EL (cell line): ENCODE results near the gene ANKRD62.

Source experiments
- DNase-seq: peaks from one replicate; pipeline ENCODE4 v3.0.0-alpha.2; 2016

ANKRD62 gene

DNA sequence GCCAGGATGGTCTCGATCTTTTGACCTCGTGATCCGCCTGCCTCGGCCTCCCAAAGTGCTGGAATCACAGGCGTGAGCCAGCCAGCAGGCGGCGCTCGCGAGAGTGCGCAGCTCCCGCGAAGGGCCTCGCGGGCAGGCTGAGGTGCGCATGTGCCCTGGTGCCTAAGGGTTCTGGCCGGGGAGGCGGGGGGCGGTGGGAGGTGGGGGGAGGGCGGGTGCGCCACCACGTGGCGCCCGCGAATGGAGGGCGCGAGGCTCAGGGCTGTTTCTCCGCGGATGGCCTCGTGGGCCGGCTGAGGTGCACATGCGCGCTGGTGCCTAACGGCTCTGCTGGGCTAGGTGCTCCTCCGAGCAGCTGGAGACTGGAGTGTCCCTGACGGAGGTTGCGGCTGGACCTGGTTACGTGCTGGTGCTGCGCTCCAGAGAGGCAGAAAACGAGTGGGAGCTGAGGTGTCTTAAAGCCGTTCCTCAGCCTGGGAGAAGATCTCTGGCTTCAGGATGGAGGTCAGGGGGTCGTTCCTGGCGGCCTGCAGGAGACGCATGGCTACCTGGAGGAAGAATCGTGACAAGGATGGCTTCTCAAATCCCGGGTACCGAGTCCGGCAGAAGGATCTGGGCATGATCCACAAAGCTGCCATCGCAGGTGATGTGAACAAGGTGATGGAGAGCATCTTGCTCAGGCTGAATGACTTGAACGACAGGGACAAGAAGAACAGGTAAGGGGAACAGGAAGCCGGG, at the start of gene ANKRD62:
TSS of gene ANKRD62 (plus strand) at position 324 of the 738 bp plus-strand sequence. CDS start at position 499, 175 bp downstream.
- no peak for DNase-seq

DNA sequence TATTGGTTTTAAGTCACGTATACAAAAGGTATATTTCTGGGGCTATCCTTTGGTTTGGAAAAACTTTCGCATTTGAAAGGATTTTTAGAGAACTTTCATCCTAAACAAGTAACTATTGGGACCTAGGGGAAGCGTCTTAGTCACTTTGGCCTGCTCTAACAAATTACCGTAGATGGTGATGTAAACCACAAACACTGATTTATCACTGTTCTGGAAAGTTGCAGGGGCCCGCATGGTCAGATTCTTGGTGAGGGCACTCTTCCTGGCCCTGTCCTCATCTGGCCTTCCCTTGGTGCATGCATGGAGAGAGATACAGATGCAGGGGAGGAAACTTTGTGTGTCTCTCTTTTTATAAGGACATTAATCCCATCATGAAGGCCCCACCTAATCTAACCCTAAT, 49.1 kb upstream of the ANKRD62 start:
- DNase-seq: no peak

DNA sequence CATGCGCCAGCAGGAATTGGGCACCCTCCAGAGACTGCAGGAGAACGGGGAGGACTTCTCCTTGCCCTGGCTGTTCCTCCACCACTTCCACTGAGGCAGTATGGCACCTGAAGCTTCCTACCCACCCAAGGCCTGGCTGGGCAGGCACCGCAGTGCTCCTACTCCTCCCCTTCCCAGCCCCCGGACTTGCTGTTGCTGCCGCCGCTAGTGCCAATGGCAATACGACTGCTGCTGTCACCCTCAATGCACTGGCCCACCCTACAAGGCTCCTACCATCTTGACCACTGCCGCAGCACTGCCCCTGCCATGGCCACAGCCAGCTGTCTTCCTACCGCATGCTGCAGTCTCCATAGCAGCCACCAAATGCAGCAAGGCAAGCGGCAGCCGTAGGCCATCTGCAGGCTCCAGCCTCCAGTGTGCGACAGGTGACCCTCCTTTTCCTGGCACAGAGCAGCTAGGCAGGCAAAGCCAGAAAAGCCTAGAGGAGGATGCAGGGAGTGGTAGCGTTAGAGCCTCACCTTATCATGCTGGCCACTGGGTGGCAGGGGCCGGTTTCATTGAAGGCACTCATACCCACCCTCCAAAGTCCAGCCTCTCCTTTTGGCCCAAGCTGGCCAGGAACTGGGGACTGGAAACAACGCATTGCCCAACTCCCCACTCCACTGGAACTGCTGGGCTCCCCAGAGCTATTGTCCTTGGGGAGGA, 47.4 kb upstream of the ANKRD62 start:
- no peak for DNase-seq

DNA sequence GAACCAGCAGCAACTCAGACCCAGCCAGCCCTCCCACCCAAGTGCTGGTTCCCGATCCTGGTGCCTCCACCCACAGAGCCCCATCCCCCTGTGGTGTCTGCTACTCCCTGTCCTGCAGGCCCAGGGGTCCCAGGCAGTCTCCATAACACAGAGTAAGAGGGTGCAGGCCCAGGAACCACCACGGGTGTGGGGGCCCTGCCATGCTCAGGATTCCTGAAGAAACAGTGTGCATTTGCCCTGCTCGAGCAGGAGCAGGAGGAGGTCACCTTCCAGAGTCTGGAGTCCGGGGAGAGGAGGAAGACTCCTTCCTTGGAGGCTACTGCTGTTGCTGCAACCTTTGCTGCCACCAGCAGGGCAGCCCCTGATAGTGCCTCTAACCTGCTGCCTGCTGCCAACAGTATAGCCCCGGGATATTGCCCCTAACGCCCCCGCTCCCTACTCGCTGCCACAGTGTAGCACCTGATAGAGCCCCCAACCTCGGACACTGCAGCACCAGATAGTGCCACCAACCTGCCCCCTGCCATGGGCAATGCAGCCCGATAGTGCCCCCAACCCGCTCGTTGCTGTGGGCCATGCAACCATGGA, 46.8 kb upstream of the ANKRD62 start:
- no peak for DNase-seq

DNA sequence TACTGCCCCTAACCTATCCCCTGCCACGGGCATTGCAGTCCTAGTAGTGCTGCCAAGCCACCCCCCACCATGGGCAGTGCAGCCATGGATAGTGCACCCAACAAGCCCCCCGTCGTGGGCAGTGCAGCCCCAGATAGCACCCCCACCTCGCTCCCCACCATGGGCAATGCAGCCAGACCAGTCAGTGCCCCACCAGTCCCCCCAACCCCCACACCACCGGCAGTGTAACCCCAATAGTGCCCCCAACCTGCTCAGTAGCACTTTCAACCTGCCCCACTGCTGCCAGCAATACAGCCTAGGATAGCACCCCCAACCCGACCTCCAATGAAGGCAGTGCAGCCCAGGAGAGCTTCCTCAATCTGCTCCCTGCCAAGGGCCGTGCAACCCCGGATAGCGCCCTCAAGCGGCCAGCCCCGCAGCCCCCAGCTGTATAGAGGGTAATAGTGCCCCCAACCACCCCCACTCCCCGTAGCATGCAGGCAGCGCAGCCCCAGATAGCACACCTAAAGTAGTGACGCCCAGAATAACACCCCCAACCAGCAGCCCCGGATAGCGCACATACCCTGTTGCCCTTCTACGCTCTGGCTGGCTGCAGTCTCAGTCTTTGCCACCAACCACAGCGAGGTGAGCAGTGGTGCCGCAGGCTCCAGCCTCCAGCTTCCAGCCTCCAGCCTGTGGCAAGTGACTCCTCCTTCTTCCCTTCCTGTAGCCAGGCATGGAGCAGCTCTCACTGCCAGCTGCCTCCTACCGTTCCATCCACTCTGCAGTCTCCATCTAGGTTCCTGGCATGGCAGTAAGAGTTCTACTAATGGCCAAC, 45.4 kb upstream of the ANKRD62 start:
- no peak for DNase-seq

DNA sequence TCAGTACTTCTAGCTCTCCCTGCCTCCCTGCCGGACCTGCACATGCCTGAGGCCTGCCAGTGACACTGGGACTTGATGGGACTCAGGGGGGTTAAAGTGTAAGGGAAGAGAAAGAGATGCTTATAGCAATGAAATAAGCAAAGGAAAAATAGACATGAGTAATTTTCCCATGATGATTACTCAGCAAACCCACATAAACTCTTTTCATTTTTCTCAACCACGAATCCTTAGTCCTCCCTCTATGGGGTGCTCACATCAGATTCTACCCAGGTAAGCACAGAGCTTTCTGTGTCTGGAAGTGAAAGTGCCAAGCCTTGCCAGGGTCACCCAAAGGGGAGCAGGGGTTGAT, 44.8 kb upstream of the ANKRD62 start:
- peak; percentile 28 for DNase-seq

DNA sequence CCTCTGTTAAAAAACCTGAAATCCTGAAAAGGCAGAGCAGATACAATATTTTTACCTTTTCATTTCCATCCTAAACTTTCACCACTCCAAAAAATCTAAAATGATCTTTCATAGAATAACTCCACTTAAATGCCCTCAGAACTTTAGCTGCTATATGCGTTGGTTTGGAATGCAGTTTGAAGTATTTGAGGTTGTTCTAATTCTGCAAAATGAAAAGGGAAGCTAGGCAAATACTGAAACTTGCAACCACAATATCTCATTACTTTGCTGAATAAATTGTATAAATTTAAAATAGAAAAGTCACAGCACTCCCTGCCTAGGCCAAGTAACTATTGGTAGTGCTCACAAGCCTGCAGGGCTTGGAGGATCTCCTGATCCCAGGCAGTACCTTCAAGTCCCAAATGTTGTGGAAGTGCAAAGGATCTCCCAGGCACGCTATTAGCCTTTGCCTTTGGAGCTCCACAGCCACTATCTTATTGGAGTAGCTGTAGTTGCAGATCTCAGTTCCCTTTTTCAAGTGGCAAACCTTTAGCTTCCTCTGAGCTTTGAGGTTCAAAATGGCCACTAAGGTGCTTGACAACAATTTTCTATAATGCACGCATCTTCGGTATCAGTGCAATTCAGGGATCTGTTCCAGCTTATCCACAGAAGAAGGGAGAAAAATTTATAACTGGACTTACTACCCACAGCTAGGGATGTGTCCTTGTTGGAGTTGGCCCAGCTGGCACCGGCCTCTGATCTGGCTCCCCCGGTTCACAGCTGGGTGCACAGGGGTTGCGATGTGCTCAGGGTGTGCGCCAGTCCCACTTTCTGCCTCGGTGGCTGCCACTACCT, 43.4 kb upstream of the ANKRD62 start:
- DNase-seq: no peak

DNA sequence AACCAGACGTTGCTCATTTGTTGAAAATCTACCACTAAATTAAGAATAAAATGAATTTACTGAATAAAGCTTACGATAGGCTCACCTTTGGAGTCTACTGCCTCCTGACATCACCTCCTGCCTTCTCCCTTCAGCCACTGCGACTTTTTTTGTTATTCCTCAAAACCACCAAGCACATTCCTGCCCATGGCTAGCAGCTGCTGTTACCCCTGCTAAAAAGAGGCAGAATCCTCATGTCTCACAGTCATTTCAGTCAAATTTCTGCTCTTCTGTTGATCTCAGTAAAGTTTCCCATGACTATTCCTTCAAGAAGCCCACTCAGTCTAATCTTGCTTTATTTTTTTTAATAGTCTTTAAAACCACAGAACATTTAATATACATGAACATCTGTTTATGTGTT, 40.8 kb upstream of the ANKRD62 start:
- DNase-seq: no peak

DNA sequence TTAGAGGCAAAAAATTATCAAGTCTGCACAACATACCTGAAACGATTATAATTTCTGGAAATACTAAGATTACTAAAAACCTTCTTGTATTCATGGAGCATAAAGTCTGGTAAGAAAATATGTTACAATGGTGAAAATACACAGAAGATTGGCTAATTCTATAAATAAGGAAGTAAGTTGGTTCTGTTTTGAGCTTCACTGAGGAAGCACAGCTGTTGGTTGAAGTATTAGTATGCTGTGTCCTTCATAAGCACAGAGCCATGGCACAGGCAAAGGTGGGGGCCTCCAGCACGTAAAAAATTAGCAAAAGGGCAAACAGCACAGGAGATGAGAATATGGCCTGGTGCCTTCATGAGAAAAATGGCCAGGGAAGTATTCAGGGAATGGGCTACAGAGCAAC, 40.4 kb upstream of the ANKRD62 start:
- no peak for DNase-seq

DNA sequence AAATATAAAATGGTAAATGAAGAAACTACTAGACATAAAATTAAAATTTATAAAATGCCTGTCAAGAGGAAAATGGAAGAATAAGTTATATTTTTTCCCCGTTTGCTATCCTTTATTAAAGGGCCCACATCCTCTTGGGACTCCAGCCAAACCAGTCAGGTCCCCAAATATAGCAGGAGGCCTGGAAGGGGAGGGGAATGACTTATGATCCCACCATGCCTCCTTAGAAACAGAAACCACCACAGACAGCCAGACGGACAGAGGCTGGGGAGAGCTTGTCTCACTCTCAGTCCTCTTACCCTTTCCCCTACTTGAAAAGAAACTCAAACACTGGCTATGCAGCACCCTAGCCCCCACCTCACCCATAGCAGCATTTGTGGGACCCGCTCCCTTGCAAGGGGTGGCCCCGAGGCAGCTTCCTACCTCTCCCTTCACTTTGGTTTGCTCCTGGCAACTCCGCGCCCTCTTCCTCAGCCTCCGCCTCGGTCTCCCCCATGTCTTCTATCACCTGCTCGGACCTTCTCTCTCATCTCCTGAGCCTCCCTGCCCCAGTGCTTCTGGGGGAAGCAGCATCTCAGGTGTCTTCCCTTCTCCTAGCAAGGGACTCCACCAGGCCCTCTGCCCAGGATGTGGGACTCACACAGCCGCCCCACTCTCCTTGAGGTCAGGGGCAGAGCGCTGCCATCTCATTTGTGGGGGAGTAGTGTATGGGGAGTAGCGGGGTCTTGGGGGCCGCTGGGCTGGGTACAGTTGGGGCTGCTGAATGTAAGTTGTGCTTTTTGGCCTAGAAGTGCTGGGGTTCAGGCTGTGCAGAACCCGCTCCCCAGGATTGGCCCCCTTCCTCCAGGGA, 37.4 kb upstream of the ANKRD62 start:
- DNase-seq: no peak

DNA sequence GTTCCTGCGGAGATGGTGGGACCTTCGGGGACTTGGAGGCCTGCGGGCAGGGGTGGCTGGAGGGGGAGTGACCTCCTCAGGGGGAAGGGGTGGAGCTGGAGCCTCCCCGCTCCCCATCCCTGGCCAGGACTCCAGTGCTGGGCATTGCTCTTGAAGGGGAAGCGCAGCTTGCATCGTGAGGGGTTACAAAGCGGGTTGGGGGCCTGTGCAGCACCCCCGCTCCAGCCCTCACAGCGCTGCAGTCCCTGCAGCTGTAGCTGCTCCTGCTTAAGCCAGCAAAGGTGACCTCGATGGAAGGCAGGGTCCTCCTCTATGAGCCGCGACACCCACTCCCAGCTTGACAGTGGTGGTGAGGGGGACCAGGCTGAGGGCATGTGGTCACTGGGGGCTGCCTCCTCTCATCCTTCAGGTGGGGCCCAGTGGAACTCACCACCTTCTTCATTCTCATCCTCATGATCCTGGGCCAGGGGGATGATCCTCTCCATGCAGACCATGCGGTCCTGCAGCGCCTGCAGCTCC, 36.7 kb upstream of the ANKRD62 start:
- no peak for DNase-seq

DNA sequence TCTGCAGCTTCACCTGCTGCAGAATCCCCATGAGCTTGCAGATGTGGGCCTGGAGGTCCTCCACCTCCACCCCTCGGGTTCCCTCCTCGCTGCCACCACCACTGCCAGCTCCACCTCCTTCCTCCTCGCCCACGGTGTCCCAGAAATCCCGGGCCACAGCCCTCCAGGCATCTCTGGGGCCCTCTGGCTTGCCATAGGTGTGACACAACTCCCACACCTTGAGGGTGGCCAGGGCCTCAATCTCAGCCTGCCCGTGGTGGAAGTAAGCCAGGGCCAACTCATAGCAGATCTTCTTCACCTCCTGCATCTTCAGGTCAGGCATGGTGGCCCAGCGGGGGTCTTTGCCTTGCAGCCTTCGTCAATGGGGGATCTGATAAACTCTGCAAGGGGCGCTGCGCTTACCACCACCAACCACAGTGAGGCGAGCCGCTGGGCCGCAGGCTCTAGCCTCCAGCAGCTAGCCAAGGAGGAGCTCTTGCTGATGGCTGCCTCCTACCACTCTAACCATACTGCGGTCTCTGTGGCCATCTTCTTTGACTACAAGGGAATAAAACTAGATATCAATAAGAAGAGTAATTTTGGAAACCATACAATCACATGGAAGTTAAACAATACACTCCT, 36.1 kb upstream of the ANKRD62 start:
- no peak for DNase-seq

DNA sequence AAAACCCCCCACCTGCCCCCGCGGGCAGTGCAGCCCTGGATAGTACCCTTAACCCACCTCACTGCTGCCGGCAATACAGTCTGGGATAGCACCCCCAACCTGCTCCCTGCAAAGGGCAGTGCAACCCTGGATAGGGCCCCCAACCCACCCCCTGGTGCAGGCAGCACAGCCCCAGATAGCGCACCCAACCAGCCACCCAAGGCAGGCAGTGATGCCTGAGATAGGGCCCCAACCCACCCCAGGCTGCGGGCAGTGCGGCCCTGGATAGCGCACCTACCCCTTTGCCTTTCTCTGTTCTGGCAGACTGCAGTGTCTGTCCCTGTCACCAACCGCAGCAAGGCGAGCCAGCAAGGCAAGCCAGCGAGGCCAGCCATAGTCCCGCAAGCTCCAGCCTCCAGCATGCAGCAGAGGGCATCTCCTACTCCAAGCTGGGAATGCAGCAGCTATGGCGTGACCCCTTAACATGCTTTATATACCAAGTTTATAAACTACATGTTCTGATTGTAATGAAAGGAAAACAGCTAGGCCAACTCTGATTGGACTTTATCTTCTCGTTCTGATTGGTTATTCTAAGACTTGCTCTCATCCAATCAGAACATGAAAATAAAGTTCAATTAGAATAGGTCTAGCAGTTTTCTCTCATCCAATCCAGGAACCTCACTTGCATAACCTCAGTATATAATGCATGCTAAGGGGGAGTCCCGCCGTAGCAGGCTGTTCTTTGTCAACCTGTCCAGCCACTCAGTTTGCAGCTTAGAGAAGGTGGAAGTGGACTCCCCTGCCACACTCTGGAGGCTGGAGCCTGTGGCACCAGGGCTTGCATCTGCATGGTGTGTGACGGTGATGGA, 34.1 kb upstream of the ANKRD62 start:
- no peak for DNase-seq

DNA sequence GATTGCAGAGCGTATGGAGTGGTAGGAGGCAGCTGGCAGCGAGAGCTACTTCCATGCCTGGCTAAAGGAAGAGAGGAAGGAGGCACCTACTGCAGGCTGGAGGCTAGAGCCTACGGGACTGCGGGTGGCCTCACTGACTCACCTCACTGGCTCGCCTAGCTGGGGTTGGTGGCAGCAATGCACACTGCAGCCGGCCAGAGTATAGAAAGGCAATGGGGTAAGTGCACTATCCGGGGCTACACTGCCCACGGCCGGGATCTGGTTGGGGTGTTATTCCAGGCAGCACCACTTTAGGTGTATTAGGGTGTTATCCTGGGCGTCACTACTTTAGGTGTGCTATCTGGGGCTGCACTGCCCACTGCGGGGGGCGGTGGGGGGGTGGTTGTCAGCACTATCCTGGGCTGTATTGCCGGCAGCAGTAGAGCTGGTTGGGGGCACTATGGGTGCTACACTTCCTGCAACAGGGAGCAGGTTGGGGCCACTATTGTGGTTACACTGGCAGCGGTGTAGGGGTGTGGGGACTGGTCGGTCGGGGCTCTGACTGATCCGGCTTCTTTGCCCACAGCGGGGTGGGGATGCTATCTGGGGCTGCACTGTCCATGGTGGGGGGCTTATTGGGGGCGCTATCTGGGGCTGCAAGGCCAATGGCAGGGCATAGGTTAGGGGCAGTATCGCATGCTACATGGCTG, 33.3 kb upstream of the ANKRD62 start:
- no peak for DNase-seq

DNA sequence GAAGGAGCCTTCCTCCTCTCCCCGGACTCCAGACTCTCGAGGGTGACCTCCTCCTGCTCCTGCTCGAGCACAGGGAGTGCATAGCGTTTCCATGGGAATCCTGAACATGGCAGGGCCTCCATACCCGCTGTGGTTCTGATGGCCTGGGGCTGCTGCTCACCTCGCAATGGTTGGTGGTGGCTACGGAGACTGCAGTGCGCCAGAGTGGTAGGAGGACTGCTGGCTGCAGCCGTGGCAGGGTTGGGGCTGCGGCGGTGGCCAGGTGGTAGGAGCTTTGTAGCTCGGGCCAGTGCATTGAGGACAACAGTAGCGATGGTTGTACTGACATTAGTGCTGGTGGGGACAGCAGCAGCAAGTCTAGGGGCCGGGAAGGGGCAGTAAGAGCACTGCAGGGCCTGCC, 32.0 kb upstream of the ANKRD62 start:
- DNase-seq: no peak

DNA sequence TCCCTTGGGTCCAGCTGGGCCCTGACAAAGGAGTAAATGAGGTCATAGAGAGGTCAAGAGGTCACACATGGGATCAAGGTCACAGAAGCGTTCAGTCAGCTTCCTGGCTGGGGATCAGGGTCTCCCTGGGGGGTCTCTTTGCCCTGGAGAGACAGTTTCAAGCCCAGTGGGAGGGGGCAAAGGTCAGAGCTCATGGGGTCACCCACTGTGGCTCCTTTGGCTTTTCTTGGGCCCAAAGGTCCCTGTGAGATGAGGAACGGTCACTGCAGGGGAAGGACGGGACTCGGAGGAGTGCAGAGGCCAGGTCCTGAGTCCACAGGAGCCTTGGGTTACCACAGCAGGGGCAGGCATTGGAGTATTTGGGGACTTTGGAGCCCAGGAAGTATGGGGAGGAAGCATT, 30.7 kb upstream of the ANKRD62 start:
- no peak for DNase-seq

DNA sequence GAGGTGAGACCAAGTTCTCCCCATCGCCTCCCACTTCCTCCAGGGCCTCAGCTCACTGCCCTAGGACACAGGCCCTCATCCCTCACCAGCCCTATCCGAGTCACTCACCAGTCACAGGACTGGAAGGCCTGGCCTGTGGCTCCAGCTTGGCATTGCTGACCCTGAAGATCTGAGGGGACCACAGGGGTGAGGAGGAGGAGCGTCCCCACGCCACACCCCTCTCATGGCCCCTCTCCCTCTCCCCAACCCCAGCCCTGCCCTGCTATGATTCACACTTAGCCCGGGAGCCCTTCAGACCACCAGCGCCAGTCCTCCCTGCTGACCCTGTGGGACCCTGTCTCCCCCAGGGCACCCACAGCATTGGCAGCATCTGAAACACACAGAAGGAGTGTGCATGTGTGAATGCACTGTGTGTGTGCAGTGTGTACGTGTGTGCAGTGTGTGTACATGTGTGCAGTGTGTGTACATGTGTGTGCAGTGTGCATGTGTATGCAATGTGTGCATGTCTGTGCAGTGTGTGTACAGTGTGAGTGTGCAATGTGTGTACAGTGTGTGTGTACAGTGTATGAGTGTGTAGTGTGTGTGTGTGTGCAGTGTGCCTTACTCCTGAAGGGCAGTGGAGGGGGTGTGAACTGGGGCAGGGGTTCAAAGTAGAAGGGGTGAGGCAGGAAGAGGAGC, 29.4 kb upstream of the ANKRD62 start:
- no peak for DNase-seq

DNA sequence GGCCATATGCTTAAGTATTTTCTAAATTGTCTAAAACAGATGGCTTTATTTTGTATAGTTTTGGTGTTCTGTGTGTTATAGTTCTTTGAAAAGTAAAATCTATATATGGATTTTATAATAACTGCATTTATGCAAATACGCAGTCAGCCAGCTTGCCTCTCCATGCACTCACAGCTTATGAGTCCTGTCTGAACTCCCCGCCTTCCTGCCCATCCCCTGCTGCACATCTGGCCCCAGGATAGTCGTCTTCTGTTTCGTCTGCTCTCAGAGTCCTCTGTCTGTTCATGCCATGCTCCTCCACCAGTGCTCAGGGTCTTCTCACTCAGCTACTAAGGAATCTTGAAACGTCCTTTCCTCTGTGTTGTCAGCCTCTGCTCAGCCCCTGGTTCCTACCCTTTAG, 28.2 kb upstream of the ANKRD62 start:
- no peak for DNase-seq
